ENCODE measurements around the gene DMRTC2.

The DMRTC2 gene

GRCh38 chr19:41894350-41894749 is 49.5 kb downstream of the DMRTC2 start:
- DNase-seq: no peak

- no peak for DNase-seq
Measured at GRCh38 chr19:41895745-41896580, 51.1 kb downstream of the DMRTC2 start.

- no peak for DNase-seq
Measured at GRCh38 chr19:41896581-41896942, 51.7 kb downstream of the DMRTC2 start.

- no peak for DNase-seq
Measured at GRCh38 chr19:41897181-41897580, 52.3 kb downstream of the DMRTC2 start.

GRCh38 chr19:41897820-41898219 is 53.0 kb downstream of the DMRTC2 start:
- DNase-seq: no peak

GRCh38 chr19:41898235-41898634 is 53.4 kb downstream of the DMRTC2 start:
- DNase-seq: no peak

Data from NCI-H510A treated with DMSO at 0.1 percent for 48 hours (cell line).